HCT116 (cell line): ENCODE data around the gene S1PR4. TPM values are rescaled to one million over a fixed set of nuclear protein-coding genes. Genes with fewer than 3 reads are reported as not detected.

Experiments used
- ATAC-seq: fragments of 200-7000 bp; cut with Tn5 transposase; 2 replicates; pipeline ENCODE4 v1.9.1; 2020; ENCODE audit warnings: mild to moderate bottlenecking, moderate library complexity
- BruUV-seq: library from RNA; stranded (reverse); fragments of 400-500 nt; replicated peaks from 2 replicates; lab custom pipeline; 2021; lab: Mats Ljungman, UMichigan
- CTCF ChIA-PET: fragments of 300-600 bp; sonication (Branson Sonifier 250); formaldehyde crosslinking; loops from one replicate; lab custom pipeline; 2021; ENCODE audit warnings: antibody characterized with exemption; lab: Charles Lee
- POLR2A ChIA-PET: fragments of 300-600, 350-600 bp; sonication (Branson Sonifier 250); formaldehyde crosslinking; loops from one replicate; lab custom pipeline; 2021; ENCODE audit warnings: antibody characterized with exemption; lab: Charles Lee
- RAD21 ChIA-PET, 2 experiments: fragments of 300-600 bp; sonication (Branson Sonifier 250); formaldehyde crosslinking; loops; one replicate each; lab custom pipeline; 2023; ENCODE audit warnings: low total read pairs in 2 of 2; ENCODE audit not compliant: uncharacterized antibody in 2 of 2, unreplicated experiment in 2 of 2, low non-redundant PET in 1 of 2; lab: Charles Lee
- DNase-seq: peaks from one replicate; pipeline ENCODE4 v3.0.0-alpha.2; 2010; ENCODE audit warnings: low read depth, low spot score
- H2AFZ ChIP-seq: fragments of 200-600 bp; shearing (Covaris generic), sonication (generic); 2 replicates; pipeline ENCODE4 v1.6.1; 2017; ENCODE audit warnings: low read depth, mixed run types, mixed read lengths, antibody characterized with exemption, low read length; ENCODE audit not compliant: poor library complexity, severe bottlenecking
- H3K27ac ChIP-seq: 2 replicates; pipeline ENCODE4 v1.5.1; 2012; ENCODE audit warnings: low read depth, low read length
- H3K27me3 ChIP-seq: fragments of 200-600 bp; sonication (generic); 2 replicates; pipeline ENCODE4 v1.6.1; 2016; ENCODE audit warnings: mixed run types, low read length, mixed read lengths; ENCODE audit not compliant: insufficient read depth
- H3K36me3 ChIP-seq, 2 experiments: fragments of 200-500 bp in 1 of 2; fragments of 200-600 bp in 1 of 2; sonication (Bioruptor generic) in 1 of 2; sonication (generic) in 1 of 2; 2 replicates each; pipeline versions ENCODE4 v1.5.1 to v1.6.1; 2014 to 2016; ENCODE audit warnings: low read length in 2 of 2, inconsistent platforms in 1 of 2, mixed read lengths in 1 of 2, mixed run types in 1 of 2; ENCODE audit not compliant: insufficient read depth in 2 of 2, control insufficient read depth in 1 of 2
- H3K4me1 ChIP-seq, 2 experiments: fragments of 200-600 bp in 1 of 2; sonication (generic) in 1 of 2; 2 replicates each; pipeline versions ENCODE4 v1.5.1 to v1.6.1; 2012 to 2017; ENCODE audit warnings: low read length in 2 of 2, inconsistent platforms in 1 of 2, mild to moderate bottlenecking in 1 of 2, mixed read lengths in 1 of 2, mixed run types in 1 of 2, moderate library complexity in 1 of 2; ENCODE audit not compliant: insufficient read depth in 2 of 2, control insufficient read depth in 1 of 2
- H3K4me2 ChIP-seq: fragments of 200-600 bp; sonication (generic); 2 replicates; pipeline ENCODE4 v1.6.1; 2017; ENCODE audit warnings: mixed run types, low read length, mixed read lengths
- H3K4me3 ChIP-seq, 2 experiments: fragments of 200-600 bp in 1 of 2; sonication (generic) in 1 of 2; replicated peaks in 1 of 2; 2 replicates each; pipeline ENCODE4 v1.5.1; 2011 to 2016; ENCODE audit warnings: low read length in 2 of 2, control low read depth in 1 of 2, low read depth in 1 of 2, mild to moderate bottlenecking in 1 of 2, mixed read lengths in 1 of 2, mixed run types in 1 of 2
- H3K79me2 ChIP-seq: fragments of 200-600 bp; sonication (generic); 2 replicates; pipeline ENCODE4 v1.6.1; 2017; ENCODE audit warnings: mild to moderate bottlenecking, mixed run types, low read length, moderate library complexity, mixed read lengths; ENCODE audit not compliant: insufficient read depth
- H3K9ac ChIP-seq: fragments of 200-600 bp; sonication (generic); 2 replicates; pipeline ENCODE4 v1.6.1; 2016; ENCODE audit warnings: low read length, mixed read lengths
- H3K9me2 ChIP-seq: fragments of 200-600 bp; sonication (generic), shearing (Covaris generic); 2 replicates; pipeline ENCODE4 v1.6.1; 2017; ENCODE audit warnings: mixed run types, mild to moderate bottlenecking, moderate library complexity; ENCODE audit not compliant: insufficient read depth
- H3K9me3 ChIP-seq, 2 experiments: fragments of 200-500 bp in 1 of 2; fragments of 200-600 bp in 1 of 2; sonication (Bioruptor generic) in 1 of 2; sonication (generic) in 1 of 2; 2 replicates each; pipeline ENCODE4 v1.6.1; 2014 to 2017; ENCODE audit warnings: low read length in 2 of 2, mixed read lengths in 2 of 2, inconsistent platforms in 1 of 2, low read depth in 1 of 2, mild to moderate bottlenecking in 1 of 2, mixed run types in 1 of 2, moderate library complexity in 1 of 2; ENCODE audit not compliant: control insufficient read depth in 1 of 2, insufficient read depth in 1 of 2
- H4K20me1 ChIP-seq: fragments of 200-600 bp; sonication (generic), shearing (Covaris generic); 2 replicates; pipeline ENCODE4 v1.6.1; 2017; ENCODE audit warnings: mixed run types, mild to moderate bottlenecking, moderate library complexity; ENCODE audit not compliant: insufficient read depth
- CBX3 ChIP-seq: IDR thresholded peaks from 2 replicates; pipeline ENCODE4 v1.6.1; 2012; ENCODE audit warnings: low read depth
- CEBPB ChIP-seq: IDR thresholded peaks from 2 replicates; pipeline ENCODE4 v1.6.1; 2012; ENCODE audit warnings: low read depth
- EGR1 ChIP-seq: IDR thresholded peaks from 2 replicates; pipeline ENCODE4 v1.6.1; 2012; ENCODE audit warnings: low read depth
- ELF1 ChIP-seq: IDR thresholded peaks from 2 replicates; pipeline ENCODE4 v1.6.1; 2012; ENCODE audit warnings: low read depth, borderline replicate concordance
- EZH2phosphoT487 ChIP-seq: fragments of 200-600 bp; IDR thresholded peaks from 2 replicates; pipeline ENCODE4 v1.6.1; 2018; ENCODE audit warnings: antibody characterized with exemption, borderline replicate concordance
- POLR2AphosphoS5 ChIP-seq: IDR thresholded peaks from 2 replicates; pipeline ENCODE4 v1.6.1; 2011; ENCODE audit warnings: mild to moderate bottlenecking, low read depth, low read length, moderate library complexity
- RAD21 ChIP-seq: IDR thresholded peaks from 2 replicates; pipeline ENCODE4 v1.6.1; 2012; ENCODE audit warnings: low read depth, mild to moderate bottlenecking
- SIN3A ChIP-seq: IDR thresholded peaks from 2 replicates; pipeline ENCODE4 v1.6.1; 2012; ENCODE audit warnings: low read depth
- SRF ChIP-seq: IDR thresholded peaks from 2 replicates; pipeline ENCODE4 v1.6.1; 2012; ENCODE audit warnings: low read depth
- TCF7L2 ChIP-seq: IDR thresholded peaks from 2 replicates; pipeline ENCODE4 v1.7.0; 2011; ENCODE audit warnings: borderline replicate concordance, inconsistent platforms; ENCODE audit not compliant: insufficient read depth, insufficient read length; ENCODE audit errors: extremely low read depth
- YY1 ChIP-seq: IDR thresholded peaks from 2 replicates; pipeline ENCODE4 v1.6.1; 2011; ENCODE audit warnings: low read length, low read depth, moderate library complexity, mild to moderate bottlenecking; ENCODE audit not compliant: insufficient replicate concordance; ENCODE audit errors: extremely low read depth
- intact Hi-C: fragments of 100-400 bp; cut with micrococcal nuclease; formaldehyde crosslinking; loops from 2 replicates; pipeline ENCODE4 v1.10.0; 2022
- total RNA-seq: library from RNA; stranded (reverse); gene quantifications from one replicate; pipeline ENCODE4 v1.2.1, GENCODE V29; 2021; ENCODE audit not compliant: unreplicated experiment
- TF ChIP-seq, protein P1 (sequence below), 3 experiments: fragments of 200-600 bp in 1 of 3; sonication (generic) in 1 of 3; IDR thresholded peaks in 2 of 3; conservative IDR thresholded peaks in 1 of 3; 2 replicates each; pipeline ENCODE4 v1.5.1; 2012 to 2017; ENCODE audit warnings: low read depth in 2 of 3, low read length in 2 of 3, antibody characterized with exemption in 1 of 3, borderline replicate concordance in 1 of 3, control low read depth in 1 of 3, mild to moderate bottlenecking in 1 of 3, mixed read lengths in 1 of 3, mixed run types in 1 of 3, moderate library complexity in 1 of 3; ENCODE audit not compliant: insufficient read depth in 1 of 3
- TF ChIP-seq, protein P2 (sequence below): IDR thresholded peaks from 2 replicates; pipeline ENCODE4 v1.6.1; 2012

Gene S1PR4
- total RNA-seq, 1 experiment from 2014 or later, result 0.71 TPM

DNA sequence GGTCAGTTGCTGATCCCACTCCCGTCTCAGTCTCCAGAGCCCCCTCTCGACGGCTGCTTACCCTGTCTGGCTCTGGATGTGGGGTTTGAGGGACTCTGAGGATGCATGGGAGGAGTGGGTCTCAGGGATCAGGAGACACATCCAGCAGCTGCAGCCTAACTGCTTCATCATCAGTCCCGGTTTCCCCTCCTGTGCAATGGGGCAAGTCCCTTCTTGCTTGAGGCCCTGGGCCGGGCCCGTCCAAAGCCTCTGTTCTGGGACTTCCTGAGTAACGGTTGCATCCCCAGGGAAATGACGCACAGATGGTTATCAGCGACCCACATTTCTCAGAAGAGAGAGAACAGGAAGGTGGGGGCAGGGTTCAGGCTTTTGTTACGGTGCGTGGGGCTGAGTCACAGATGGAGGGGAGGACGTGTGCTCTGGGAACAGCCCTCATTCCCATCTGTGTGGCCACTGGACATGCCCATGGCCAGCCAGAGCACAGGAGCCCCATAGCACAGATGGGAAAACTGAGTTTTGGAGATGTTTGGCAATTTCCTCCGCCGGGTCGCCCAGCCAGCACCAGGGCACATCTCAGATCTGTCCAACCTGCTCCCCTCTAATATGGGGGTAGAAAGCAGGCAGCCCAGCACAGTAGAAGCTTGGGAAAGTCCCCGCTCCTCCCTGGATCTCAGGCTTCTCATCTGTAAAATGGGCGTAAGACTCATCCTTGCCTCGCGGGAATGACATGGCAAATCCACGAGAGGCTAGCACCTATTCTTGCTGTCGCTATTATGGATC is 23.4 kb upstream of the S1PR4 start:
- no peaks in the 10 kb centered on the region for H3K9me2 ChIP-seq
- CTCF ChIA-PET, result no interaction called here
- POLR2A ChIA-PET, result no interaction called here
- no peaks in the 10 kb centered on the region for H3K36me3 ChIP-seq
- intact Hi-C loops, result no loop called here
- no peak overlapping the region for H3K4me3 ChIP-seq
- no peak overlapping the region for H2AFZ ChIP-seq
- RAD21 ChIA-PET, result no interaction called here
- H3K4me1 ChIP-seq, result peaks cover 0 to 10% of the 10 kb centered on the region in 2 experiments; a peak in 3 of 4 replicates
- H4K20me1 ChIP-seq, result no peaks in the 10 kb centered on the region
- BruUV-seq, result no TSS peak
- no peak overlapping the region for H3K9ac ChIP-seq
- TF ChIP-seq, protein P1, sequence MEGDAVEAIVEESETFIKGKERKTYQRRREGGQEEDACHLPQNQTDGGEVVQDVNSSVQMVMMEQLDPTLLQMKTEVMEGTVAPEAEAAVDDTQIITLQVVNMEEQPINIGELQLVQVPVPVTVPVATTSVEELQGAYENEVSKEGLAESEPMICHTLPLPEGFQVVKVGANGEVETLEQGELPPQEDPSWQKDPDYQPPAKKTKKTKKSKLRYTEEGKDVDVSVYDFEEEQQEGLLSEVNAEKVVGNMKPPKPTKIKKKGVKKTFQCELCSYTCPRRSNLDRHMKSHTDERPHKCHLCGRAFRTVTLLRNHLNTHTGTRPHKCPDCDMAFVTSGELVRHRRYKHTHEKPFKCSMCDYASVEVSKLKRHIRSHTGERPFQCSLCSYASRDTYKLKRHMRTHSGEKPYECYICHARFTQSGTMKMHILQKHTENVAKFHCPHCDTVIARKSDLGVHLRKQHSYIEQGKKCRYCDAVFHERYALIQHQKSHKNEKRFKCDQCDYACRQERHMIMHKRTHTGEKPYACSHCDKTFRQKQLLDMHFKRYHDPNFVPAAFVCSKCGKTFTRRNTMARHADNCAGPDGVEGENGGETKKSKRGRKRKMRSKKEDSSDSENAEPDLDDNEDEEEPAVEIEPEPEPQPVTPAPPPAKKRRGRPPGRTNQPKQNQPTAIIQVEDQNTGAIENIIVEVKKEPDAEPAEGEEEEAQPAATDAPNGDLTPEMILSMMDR (IDR thresholded peaks at IDR 0.05 in 2 of 3, conservative IDR thresholded peaks at IDR 0.05 in 1 of 3; ENCODE audit: borderline replicate concordance in 1 of 3, insufficient read depth in 1 of 3, low read depth in 2 of 3, low read length in 2 of 3), result no peak
- TF ChIP-seq TCF7L2, result peak; percentile 14
- no peaks in the 10 kb centered on the region for H3K27me3 ChIP-seq
- peak overlapping the region; percentile 47 for H3K4me2 ChIP-seq
- no peak overlapping the region; the same call in 1 of the 2 replicates for H3K27ac ChIP-seq
- H3K9me3 ChIP-seq, result no peaks in the 10 kb centered on the region
- DNase-seq (peak; percentile 16), ATAC-seq (peak; percentile 59; the same call in 1 of the 2 replicates)
- H3K79me2 ChIP-seq, result no peaks in the 10 kb centered on the region

DNA sequence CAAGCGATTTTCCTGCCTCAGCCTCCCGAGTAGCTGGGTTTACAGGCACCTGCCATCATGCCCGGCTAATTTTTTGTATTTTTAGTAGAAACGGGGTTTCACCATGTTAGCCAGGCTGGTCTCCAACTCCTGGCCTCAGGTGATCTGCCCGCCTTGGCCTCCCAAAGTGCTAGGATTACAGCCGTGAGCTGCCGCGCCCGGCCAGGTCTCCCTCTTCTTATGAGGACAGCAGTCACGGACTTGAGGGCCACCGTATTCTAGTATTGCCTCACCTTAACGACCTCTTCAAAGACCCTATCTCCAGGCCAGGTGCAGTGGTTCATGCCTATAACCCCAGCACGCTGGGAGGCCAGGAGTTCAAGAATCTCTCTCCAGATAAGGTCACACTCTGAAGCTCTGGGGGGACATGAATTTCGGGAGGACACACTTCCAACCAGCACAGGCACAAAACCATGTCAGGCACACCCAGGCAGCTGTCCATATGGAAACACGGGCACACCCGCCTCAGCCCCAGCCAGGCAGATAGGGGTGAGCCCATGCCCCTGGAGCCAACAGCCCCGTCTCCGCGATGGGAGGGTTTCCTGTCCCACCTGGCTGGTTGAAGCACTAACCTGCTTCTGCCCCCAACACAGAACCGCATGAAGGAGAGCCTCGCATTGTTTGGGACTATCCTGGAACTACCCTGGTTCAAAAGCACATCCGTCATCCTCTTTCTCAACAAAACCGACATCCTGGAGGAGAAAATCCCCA is 21.3 kb upstream of the S1PR4 start:
- H3K27ac ChIP-seq, result no peak overlapping the region
- intact Hi-C loops, result no loop called here
- H3K9ac ChIP-seq, result no peak overlapping the region
- H3K4me1 ChIP-seq, result peaks cover 5 to 16% of the 10 kb centered on the region in 2 experiments; a peak in 3 of 4 replicates
- H3K4me2 ChIP-seq, result no peak overlapping the region
- no peaks in the 10 kb centered on the region for H3K36me3 ChIP-seq
- no peak overlapping the region for H2AFZ ChIP-seq
- CTCF ChIA-PET, result no interaction called here
- H3K9me3 ChIP-seq, result no peaks in the 10 kb centered on the region
- no peaks in the 10 kb centered on the region for H4K20me1 ChIP-seq
- no peak for TF ChIP-seq CEBPB
- TF ChIP-seq EZH2phosphoT487, result no peak
- no peak for TF ChIP-seq TCF7L2
- TF ChIP-seq CBX3, result no peak
- TF ChIP-seq POLR2AphosphoS5, result no peak
- TF ChIP-seq ELF1, result no peak
- TF ChIP-seq, protein P2, sequence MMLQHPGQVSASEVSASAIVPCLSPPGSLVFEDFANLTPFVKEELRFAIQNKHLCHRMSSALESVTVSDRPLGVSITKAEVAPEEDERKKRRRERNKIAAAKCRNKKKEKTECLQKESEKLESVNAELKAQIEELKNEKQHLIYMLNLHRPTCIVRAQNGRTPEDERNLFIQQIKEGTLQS, result no peak
- TF ChIP-seq YY1, result no peak
- TF ChIP-seq SIN3A, result no peak
- no peak for TF ChIP-seq SRF
- no peak for TF ChIP-seq EGR1
- no peak for TF ChIP-seq RAD21
- TF ChIP-seq, all 23 proteins: peak for 0
- no peaks in the 10 kb centered on the region for H3K79me2 ChIP-seq
- ATAC-seq (no peak), DNase-seq (no peak)
- no peaks in the 10 kb centered on the region for H3K27me3 ChIP-seq
- no peaks in the 10 kb centered on the region for H3K9me2 ChIP-seq
- no peak overlapping the region for H3K4me3 ChIP-seq
- ChIA-PET POLR2A (no interaction called here), RAD21 (no interaction called here)
- BruUV-seq, result no TSS peak
